ENCODE data around the gene SSTR1.

SSTR1 gene

GRCh38 chr14:38226366-38226765, 18.7 kb downstream of the SSTR1 start:
- no peak for TF ChIP-seq CTCF (IDR thresholded peaks at IDR 0.05; ENCODE audit: control extremely low read depth, extremely low read depth, low read depth, missing control alignments)
- ChIA-PET POLR2A (no interaction called here), CTCF (no interaction called here)
- no peak for DNase-seq (ENCODE audit: extremely low spot score)

- DNase-seq (ENCODE audit: extremely low spot score) = no peak
- POLR2A ChIA-PET = no interaction called here
- no peak for TF ChIP-seq CTCF (IDR thresholded peaks at IDR 0.05; ENCODE audit: control extremely low read depth, extremely low read depth, low read depth, missing control alignments)
- CTCF ChIA-PET = no interaction called here
Measured at GRCh38 chr14:38233218-38233617, 25.5 kb downstream of the SSTR1 start.

DNA sequence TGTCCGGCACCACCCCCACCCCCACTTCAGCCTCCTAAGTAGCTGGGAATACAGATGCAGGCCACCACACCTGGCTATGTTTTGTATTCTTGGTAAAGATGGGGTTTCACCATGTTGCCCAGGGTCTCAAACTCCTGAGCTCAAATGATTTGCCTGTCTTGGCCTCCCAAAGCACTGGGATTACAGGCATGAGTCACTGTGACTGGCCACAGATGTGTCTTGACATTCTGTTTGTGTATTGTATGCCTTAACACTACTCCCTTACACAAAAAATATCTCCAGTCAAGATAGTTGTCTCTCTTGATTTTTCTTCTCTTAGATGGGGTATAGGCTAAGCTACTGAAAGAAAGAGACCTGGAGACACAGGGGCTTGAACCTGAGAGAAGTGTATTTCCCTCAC, 30.6 kb downstream of the SSTR1 start:
- CTCF ChIA-PET = no interaction called here
- TF ChIP-seq CTCF (IDR thresholded peaks at IDR 0.05; ENCODE audit: control extremely low read depth, extremely low read depth, low read depth, missing control alignments) = no peak
- POLR2A ChIA-PET = no interaction called here
- no peak for DNase-seq (ENCODE audit: extremely low spot score)

DNA sequence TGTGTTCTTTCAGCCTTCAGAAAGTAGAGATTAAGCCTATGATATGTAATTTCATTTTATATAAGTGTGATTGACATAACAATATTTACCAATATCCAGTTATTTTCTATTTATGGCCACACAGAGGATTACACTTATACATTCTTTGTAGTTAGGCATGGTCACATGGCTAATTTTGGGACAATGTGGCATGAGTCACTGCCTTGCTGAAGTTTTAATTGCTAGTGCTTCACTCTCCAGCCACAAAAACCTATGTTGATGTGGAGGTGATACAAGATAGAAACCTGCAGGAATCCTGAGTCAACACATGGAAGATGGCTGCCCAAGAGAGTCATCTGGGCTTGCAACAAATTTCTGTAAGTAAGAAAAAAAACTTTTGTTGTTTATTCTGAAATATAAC, 31.2 kb downstream of the SSTR1 start:
- CTCF ChIA-PET = no interaction called here
- TF ChIP-seq CTCF (IDR thresholded peaks at IDR 0.05; ENCODE audit: control extremely low read depth, extremely low read depth, low read depth, missing control alignments) = no peak
- no peak for DNase-seq (ENCODE audit: extremely low spot score)
- POLR2A ChIA-PET = no interaction called here

GRCh38 chr14:38243696-38244240, 36.1 kb downstream of the SSTR1 start:
- no peak for TF ChIP-seq CTCF (IDR thresholded peaks at IDR 0.05; ENCODE audit: control extremely low read depth, extremely low read depth, low read depth, missing control alignments)
- DNase-seq (ENCODE audit: extremely low spot score) = no peak
- POLR2A ChIA-PET = no interaction called here
- CTCF ChIA-PET = interaction anchor here (1.2 kb wide), 1 partner anchor 21 kb away, joined by 3 read pairs; no protein-coding TSS in a partner anchor

- TF ChIP-seq CTCF (IDR thresholded peaks at IDR 0.05; ENCODE audit: control extremely low read depth, extremely low read depth, low read depth, missing control alignments) = no peak
- ChIA-PET POLR2A (no interaction called here), CTCF (no interaction called here)
- no peak for DNase-seq (ENCODE audit: extremely low spot score)
Measured at GRCh38 chr14:38248321-38249028, 40.8 kb downstream of the SSTR1 start.

All from GM10248 (cell line).